ENCODE data around the gene HRK. TPM values are rescaled to one million over a fixed set of nuclear protein-coding genes. Genes with fewer than 3 reads are reported as not detected.

HRK gene
- total RNA-seq, 1 experiment from 2014 or later: 0.33 TPM

DNA sequence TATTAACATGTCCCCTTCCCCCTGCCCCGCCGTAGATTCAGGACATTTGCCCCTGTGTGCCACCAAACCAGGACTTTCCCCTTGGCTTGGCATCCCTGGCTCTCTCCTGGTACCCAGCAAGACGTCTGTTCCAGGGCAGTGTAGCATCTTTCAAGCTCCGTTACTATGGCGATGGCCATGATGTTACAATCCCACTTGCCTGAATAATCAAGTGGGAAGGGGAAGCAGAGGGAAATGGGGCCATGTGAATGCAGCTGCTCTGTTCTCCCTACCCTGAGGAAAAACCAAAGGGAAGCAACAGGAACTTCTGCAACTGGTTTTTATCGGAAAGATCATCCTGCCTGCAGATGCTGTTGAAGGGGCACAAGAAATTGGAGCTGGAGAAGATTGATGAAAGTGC, 28.9 kb downstream of the HRK start:
- H3K9me2 ChIP-seq (replicated peaks; ENCODE audit: low read length): no peaks in the 10 kb centered on the region
- ChIA-PET CTCF (no interaction called here), POLR2A (ENCODE audit: unreplicated experiment) (no interaction called here)
- no peaks in the 10 kb centered on the region for H4K20me1 ChIP-seq (ENCODE audit: low read length)
- TF ChIP-seq EZH2 (IDR thresholded peaks at IDR 0.05; ENCODE audit: low read length, unreplicated experiment) (no peak), EZH2phosphoT487 (IDR thresholded peaks at IDR 0.05; ENCODE audit: borderline replicate concordance, low read length) (no peak)
- no peaks in the 10 kb centered on the region for H3F3A ChIP-seq (ENCODE audit: low read length, unreplicated experiment)
- H3K79me2 ChIP-seq (ENCODE audit: low read length): no peaks in the 10 kb centered on the region
- DNase-seq (no peak), ATAC-seq (no peak)
- no peak overlapping the region for H2AFZ ChIP-seq (ENCODE audit: low read length)
- H3K4me3 ChIP-seq (ENCODE audit: low read length): no peak overlapping the region
- H3K36me3 ChIP-seq (ENCODE audit: low read depth, low read length): no peaks in the 10 kb centered on the region
- no peaks in the 10 kb centered on the region for H3K27me3 ChIP-seq (ENCODE audit: low read length)
- no peak overlapping the region for H3K27ac ChIP-seq (ENCODE audit: low read length)
- intact Hi-C loops (cut with micrococcal nuclease): no loop called here
- no TSS peak for BruUV-seq (replicated peaks)
- H3K4me2 ChIP-seq (ENCODE audit: low read length): no peak overlapping the region
- peaks cover 7% of the 10 kb centered on the region; the same call in 1 of the 2 replicates for H3K4me1 ChIP-seq (ENCODE audit: insufficient read depth, low read length)
- no peak overlapping the region for H3K9ac ChIP-seq (ENCODE audit: low read length)
- no peaks in the 10 kb centered on the region for H3K9me3 ChIP-seq (ENCODE audit: low read length)

- no TSS peak for BruUV-seq (replicated peaks)
- no peak overlapping the region for H3K4me3 ChIP-seq (ENCODE audit: low read length)
- no peaks in the 10 kb centered on the region for H4K20me1 ChIP-seq (ENCODE audit: low read length)
- no peak overlapping the region for H3K9ac ChIP-seq (ENCODE audit: low read length)
- DNase-seq: no peak
- intact Hi-C loops (cut with micrococcal nuclease): no loop called here
- H3K4me1 ChIP-seq (ENCODE audit: insufficient read depth, low read length): no peaks in the 10 kb centered on the region
- no peaks in the 10 kb centered on the region for H3K9me3 ChIP-seq (ENCODE audit: low read length)
- CTCF ChIA-PET: no interaction called here
- H3K79me2 ChIP-seq (ENCODE audit: low read length): no peaks in the 10 kb centered on the region
- H3F3A ChIP-seq (ENCODE audit: low read length, unreplicated experiment): no peaks in the 10 kb centered on the region
- no peaks in the 10 kb centered on the region for H3K27me3 ChIP-seq (ENCODE audit: low read length)
- H2AFZ ChIP-seq (ENCODE audit: low read length): no peak overlapping the region
- no peak for ATAC-seq
- no peaks in the 10 kb centered on the region for H3K36me3 ChIP-seq (ENCODE audit: low read depth, low read length)
- POLR2A ChIA-PET (ENCODE audit: unreplicated experiment): no interaction called here
- TF ChIP-seq EZH2 (IDR thresholded peaks at IDR 0.05; ENCODE audit: low read length, unreplicated experiment): no peak
- TF ChIP-seq EZH2phosphoT487 (IDR thresholded peaks at IDR 0.05; ENCODE audit: borderline replicate concordance, low read length): no peak
- TF ChIP-seq CTCF (conservative IDR thresholded peaks at IDR 0.05; ENCODE audit: low read depth, low read length): no peak
- H3K9me2 ChIP-seq (replicated peaks; ENCODE audit: low read length): no peaks in the 10 kb centered on the region
- H3K4me2 ChIP-seq (ENCODE audit: low read length): no peak overlapping the region
- no peak overlapping the region for H3K27ac ChIP-seq (ENCODE audit: low read length)
Measured at GRCh38 chr12:116849216-116849615, 32.0 kb downstream of the HRK start.

- CTCF ChIA-PET: no interaction called here
Measured at GRCh38 chr12:116843085-116843484, 38.2 kb downstream of the HRK start.

More at GRCh38 chr12:116843085-116843484, 38.2 kb downstream of the HRK start:
- BruUV-seq (replicated peaks): no TSS peak
- H2AFZ ChIP-seq (ENCODE audit: low read length): no peak overlapping the region
- H3F3A ChIP-seq (ENCODE audit: low read length, unreplicated experiment): no peaks in the 10 kb centered on the region
- no peaks in the 10 kb centered on the region for H4K20me1 ChIP-seq (ENCODE audit: low read length)
- H3K4me3 ChIP-seq (ENCODE audit: low read length): no peak overlapping the region
- H3K9me3 ChIP-seq (ENCODE audit: low read length): no peaks in the 10 kb centered on the region
- no peak overlapping the region for H3K9ac ChIP-seq (ENCODE audit: low read length)
- no peak for TF ChIP-seq EZH2 (IDR thresholded peaks at IDR 0.05; ENCODE audit: low read length, unreplicated experiment)
- TF ChIP-seq CTCF (conservative IDR thresholded peaks at IDR 0.05; ENCODE audit: low read depth, low read length): no peak
- TF ChIP-seq EZH2phosphoT487 (IDR thresholded peaks at IDR 0.05; ENCODE audit: borderline replicate concordance, low read length): no peak
- H3K79me2 ChIP-seq (ENCODE audit: low read length): no peaks in the 10 kb centered on the region
- H3K9me2 ChIP-seq (replicated peaks; ENCODE audit: low read length): no peaks in the 10 kb centered on the region
- no peak overlapping the region for H3K27ac ChIP-seq (ENCODE audit: low read length)
- no peak overlapping the region for H3K4me2 ChIP-seq (ENCODE audit: low read length)
- H3K4me1 ChIP-seq (ENCODE audit: insufficient read depth, low read length): no peaks in the 10 kb centered on the region
- H3K36me3 ChIP-seq (ENCODE audit: low read depth, low read length): no peaks in the 10 kb centered on the region
- H3K27me3 ChIP-seq (ENCODE audit: low read length): no peaks in the 10 kb centered on the region
- POLR2A ChIA-PET (ENCODE audit: unreplicated experiment): no interaction called here
- DNase-seq (no peak), ATAC-seq (no peak)
- intact Hi-C loops (cut with micrococcal nuclease): no loop called here

Measured in PC-3 (cell line).